ENCODE data around the gene CREG2.

GRCh38 chr2:101357376-101357775 lies 29.9 kb downstream of the CREG2 start:
- no peak for TF ChIP-seq EZH2 (IDR thresholded peaks at IDR 0.05; ENCODE audit: insufficient read depth, poor library complexity, severe bottlenecking)
- TF ChIP-seq EZH2phosphoT487 (IDR thresholded peaks at IDR 0.05; ENCODE audit: insufficient read depth, low read depth): no peak

Data from GM23248 (cell line).